Endothelial cell of umbilical vein (primary cell): Measurements from ENCODE around the gene SUPT3H. TPM values are rescaled to one million over a fixed set of nuclear protein-coding genes. Genes with fewer than 3 reads are reported as not detected.

Experiments used
- Bru-seq: library from RNA; stranded (reverse); fragments of 400-500 nt; gene quantifications from one replicate; lab custom pipeline; 2021; lab: Mats Ljungman, UMichigan
- BruChase-seq, 2 experiments: library from RNA; stranded (reverse); fragments of 400-500 nt; gene quantifications; one replicate each; lab custom pipeline; 2021; lab: Mats Ljungman, UMichigan
- BruUV-seq: library from RNA; stranded (reverse); fragments of 400-500 nt; replicated peaks from 2 replicates; lab custom pipeline; 2021; lab: Mats Ljungman, UMichigan
- CTCF ChIA-PET: fragments of 300-600, 350-600 bp; sonication (Branson Sonifier 250); formaldehyde crosslinking; loops from one replicate; lab custom pipeline; 2021; ENCODE audit warnings: antibody characterized with exemption, inconsistent platforms; lab: Charles Lee
- POLR2A ChIA-PET: fragments of 300-600, 350-600 bp; sonication (Branson Sonifier 250); formaldehyde crosslinking; loops from one replicate; lab custom pipeline; 2021; ENCODE audit warnings: antibody characterized with exemption, inconsistent platforms; lab: Charles Lee
- DNase-seq: peaks from one replicate; pipeline ENCODE4 v3.0.0-alpha.2; 2011; ENCODE audit warnings: low read depth, low spot score
- FAIRE-seq: peaks from 2 replicates; lab custom pipeline; 2011; peaks lifted over from hg19 to GRCh38; lab: Jason Lieb, UNC
- H2AFZ ChIP-seq: 2 replicates; pipeline ENCODE4 v1.6.0; 2012; ENCODE audit warnings: low read depth, low read length, control low read depth, inconsistent platforms
- H3K27ac ChIP-seq: 2 replicates; pipeline ENCODE4 v1.5.1; 2011; ENCODE audit warnings: low read depth, mild to moderate bottlenecking, control low read depth, low read length, moderate library complexity; ENCODE audit not compliant: insufficient read depth
- H3K27me3 ChIP-seq, 2 experiments: 2 replicates each; pipeline versions ENCODE4 v1.6.0 to v1.6.1; 2011; ENCODE audit warnings: low read length in 2 of 2, mixed read lengths in 1 of 2; ENCODE audit not compliant: control insufficient read depth in 2 of 2, insufficient read depth in 2 of 2
- H3K36me3 ChIP-seq, 2 experiments: 2 replicates in 1 of 2; 3 replicates in 1 of 2; pipeline ENCODE4 v1.5.1; 2011; ENCODE audit warnings: low read length in 2 of 2, mild to moderate bottlenecking in 1 of 2, moderate library complexity in 1 of 2; ENCODE audit not compliant: control insufficient read depth in 2 of 2, insufficient read depth in 2 of 2; ENCODE audit errors: extremely low read depth in 1 of 2
- H3K4me1 ChIP-seq: 3 replicates; pipeline ENCODE4 v1.5.1; 2011; ENCODE audit warnings: mild to moderate bottlenecking, low read length; ENCODE audit not compliant: control insufficient read depth, insufficient read depth; ENCODE audit errors: extremely low read depth
- H3K4me2 ChIP-seq: 2 replicates; pipeline ENCODE4 v1.6.1; 2011; ENCODE audit warnings: low read length, control low read depth, mixed read lengths; ENCODE audit not compliant: insufficient read depth
- H3K4me3 ChIP-seq, 3 experiments: fragments of 200-600 bp in 1 of 3; sonication (generic), shearing (Covaris generic) in 1 of 3; replicated peaks in 1 of 3; 2 replicates each; pipeline ENCODE4 v1.5.1; 2011 to 2016; ENCODE audit warnings: control low read depth in 3 of 3, low read length in 3 of 3, mild to moderate bottlenecking in 2 of 3, inconsistent platforms in 1 of 3, low read depth in 1 of 3, moderate library complexity in 1 of 3; ENCODE audit not compliant: insufficient read depth in 1 of 3
- H3K79me2 ChIP-seq: 2 replicates; pipeline ENCODE4 v1.6.0; 2012; ENCODE audit warnings: low read length, inconsistent platforms; ENCODE audit not compliant: control insufficient read depth, insufficient read depth
- H3K9ac ChIP-seq: replicated peaks from 2 replicates; pipeline ENCODE3; 2011; ENCODE audit warnings: low read length, control low read depth; ENCODE audit not compliant: insufficient read depth; ENCODE audit errors: extremely low read depth
- H3K9me1 ChIP-seq: replicated peaks from 3 replicates; pipeline ENCODE4 v1.6.0; 2011; ENCODE audit warnings: mild to moderate bottlenecking, low read length; ENCODE audit not compliant: control insufficient read depth, insufficient read depth; ENCODE audit errors: extremely low read depth
- H3K9me3 ChIP-seq: replicated peaks from 2 replicates; pipeline ENCODE4 v1.5.1; 2012; ENCODE audit warnings: low read length, inconsistent platforms; ENCODE audit not compliant: control insufficient read depth, insufficient read depth
- H4K20me1 ChIP-seq: replicated peaks from 2 replicates; pipeline ENCODE3; 2011; ENCODE audit warnings: mild to moderate bottlenecking, low read length; ENCODE audit not compliant: control insufficient read depth, insufficient read depth; ENCODE audit errors: extremely low read depth
- CTCF ChIP-seq, 2 donors: IDR thresholded peaks; 1 replicate in 1 of 2; 2 replicates in 1 of 2; pipeline ENCODE4 v1.5.1; 2011; ENCODE audit warnings: low read length in 2 of 2, mild to moderate bottlenecking in 2 of 2, moderate library complexity in 2 of 2, control low read depth in 1 of 2, inconsistent platforms in 1 of 2, low read depth in 1 of 2; ENCODE audit not compliant: insufficient read depth in 1 of 2; ENCODE audit errors: extremely low read depth in 1 of 2
- EZH2 ChIP-seq: IDR thresholded peaks from 2 replicates; pipeline ENCODE4 v1.6.1; 2012; ENCODE audit warnings: borderline replicate concordance, low read depth, mild to moderate bottlenecking, moderate library complexity, low read length, inconsistent platforms; ENCODE audit not compliant: severe bottlenecking
- FOS ChIP-seq: IDR thresholded peaks from 2 replicates; pipeline ENCODE4 v1.6.1; 2011; ENCODE audit warnings: mild to moderate bottlenecking, low read length, moderate library complexity, borderline replicate concordance; ENCODE audit not compliant: insufficient read depth
- GATA2 ChIP-seq: IDR thresholded peaks from 2 replicates; pipeline ENCODE4 v1.7.0; 2011; ENCODE audit warnings: low read depth, mild to moderate bottlenecking, moderate library complexity, mixed read lengths, low read length; ENCODE audit not compliant: insufficient read length, insufficient read depth
- JUN ChIP-seq: IDR thresholded peaks from 2 replicates; pipeline ENCODE4 v1.6.1; 2011; ENCODE audit warnings: borderline replicate concordance, low read depth; ENCODE audit not compliant: insufficient read length, insufficient read depth
- MAX ChIP-seq: IDR thresholded peaks from 2 replicates; pipeline ENCODE4 v1.6.1; 2011; ENCODE audit not compliant: insufficient read depth, insufficient read length
- MYC ChIP-seq: IDR thresholded peaks from one replicate; pipeline ENCODE4 v1.6.1; 2011; ENCODE audit warnings: mild to moderate bottlenecking, low read depth, low read length
- POLR2A ChIP-seq: IDR thresholded peaks from 2 replicates; pipeline ENCODE4 v1.6.1; 2012; ENCODE audit warnings: low read depth, mild to moderate bottlenecking, control low read depth, low read length
- POLR2AphosphoS5 ChIP-seq: IDR thresholded peaks from 2 replicates; pipeline ENCODE4 v1.6.1; 2012; ENCODE audit warnings: low read depth, mild to moderate bottlenecking, control low read depth, low read length, moderate library complexity; ENCODE audit not compliant: insufficient read depth
- dilution Hi-C: fragments of 300-500 bp; cut with MboI; formaldehyde crosslinking; loops from one replicate; pipeline ENCODE4 v1.15.0; 2019; ENCODE audit warnings: low sequenced_read_pairs; ENCODE audit not compliant: extremely low pct_ligation_motif_present
- intact Hi-C: fragments of 100-400 bp; cut with micrococcal nuclease; formaldehyde crosslinking; loops from one replicate; pipeline ENCODE4 v1.10.0; 2022
- long read RNA-seq: library from polyadenylated mRNA; stranded (forward); transcript quantifications from one replicate; pipeline ENCODE4 v2.0.0, GENCODE V29; 2021
- polyA minus RNA-seq, 3 experiments: library from RNA; depleted of rRNA, polyadenylated mRNA; stranded (reverse); fragments of >200 nt; gene quantifications; 1 replicate in 1 of 3; 2 replicates in 2 of 3; pipeline ENCODE4 v1.2.3, GENCODE V29; 2011
- polyA plus RNA-seq, 4 experiments: library from polyadenylated mRNA; depleted of rRNA in 3 of 4; stranded (reverse) in 3 of 4; unstranded in 1 of 4; fragments of >200 nt; gene quantifications; 2 replicates each; pipeline versions ENCODE4 v1.2.1 to v1.2.3, GENCODE V29; 2011 to 2012; ENCODE audit warnings: missing spikeins in 1 of 4
- total RNA-seq: library from RNA; stranded (reverse); gene quantifications from 2 replicates; pipeline ENCODE4 v1.2.3, GENCODE V29; 2021

The SUPT3H gene
- total RNA-seq = 8.4 and 9.8 TPM in 2 replicates
- 7.2 and 8.3 TPM in 2 replicates for polyA plus RNA-seq
- polyA plus RNA-seq (2011; cell fraction: cytosol; rRNA removed) = 7.0 and 8.4 TPM in 2 replicates
- polyA plus RNA-seq (2011; cell fraction: nucleus; rRNA removed) = 5.5 and 9.5 TPM in 2 replicates
- 5.1 and 5.5 TPM in 2 replicates for polyA plus RNA-seq (2012)
- polyA minus RNA-seq = 8.4 and 11.5 TPM in 2 replicates
- 0.61 TPM for polyA minus RNA-seq (2011; cell fraction: cytosol; rRNA and poly(A)+ RNA removed)
- polyA minus RNA-seq (2011; cell fraction: nucleus; rRNA and poly(A)+ RNA removed) = 13.3 and 15.5 TPM in 2 replicates
- Bru-seq, nascent RNA = percentile 60 among the genes with signal in this experiment
- percentile 50 among the genes with signal in this experiment for BruChase-seq, experiment 1, labeled RNA remaining after a 6-hour chase
- percentile 62 among the genes with signal in this experiment for BruChase-seq, experiment 2, labeled RNA remaining after a 2-hour chase
- long read RNA-seq, partial matches to known transcripts = 1 of 3 reads
- long read RNA-seq, other reads (novel, unspliced or antisense) = 2 of 3 reads

GRCh38 chr6:45377554-45378333 lies at the start of gene SUPT3H:
Gene SUPT3H, minus strand, starts transcription at chr6:45377934.
- no TSS peak for BruUV-seq
- peak; percentile 59 for FAIRE-seq
- Histone ChIP-seq H3K79me2 (no peaks in the 10 kb centered on the region), H4K20me1 (no peaks in the 10 kb centered on the region), H3K4me2 (peak within 1 kb of the TSS; percentile 98), H3K27me3 (no peaks in the 10 kb centered on the region), H3K4me3 (peak within 1 kb of the TSS; percentile 76 to 92 (median 79)), H3K27ac (peak within 1 kb of the TSS; percentile 91), H3K4me1 (peaks cover 8% of the 10 kb centered on the region), H2AFZ (peak within 1 kb of the TSS; percentile 95), H3K36me3 (no peaks in the 10 kb centered on the region), H3K9me3 (no peaks in the 10 kb centered on the region), H3K9ac (peak within 1 kb of the TSS; percentile 93), H3K9me1 (no peaks in the 10 kb centered on the region)
- ChIA-PET POLR2A (interaction anchor here (0.5 to 1.0 kb wide), 7 partner anchors 44 to 337 kb away, joined by 3 to 5 read pairs (median 3); no protein-coding TSS in a partner anchor), CTCF (interaction anchor here (0.7 to 3.5 kb wide), 17 partner anchors 13 to 902 kb away, joined by 3 to 49 read pairs (median 4); no protein-coding TSS in a partner anchor)
- intact Hi-C loops = loop anchor here (1.0 to 2.0 kb wide), 5 partner anchors 43 to 722 kb away; no protein-coding TSS in a partner anchor
- DNase-seq = peak; percentile 94
- TF ChIP-seq POLR2A (peak; percentile 87), MYC (peak; percentile 51), FOS (no peak), MAX (peak; percentile 71), CTCF (IDR thresholded peaks at IDR 0.05; ENCODE audit: extremely low read depth in 1 of 2, insufficient read depth in 1 of 2, low read depth in 1 of 2, low read length in 2 of 2) (peak in 1 of 2 donors; percentile 26), GATA2 (no peak), JUN (no peak), EZH2 (no peak), POLR2AphosphoS5 (peak; percentile 96)
- dilution Hi-C loops = no loop called here
